Stomach smooth muscle (tissue), 2 donors: ENCODE data around the gene SLC25A24.
"Not testable (repeated sequence)": the region's sequence is repeated elsewhere in the genome, so short reads cannot be mapped to it uniquely, and the experiment has no call there.

Experiments
- H3K27ac ChIP-seq: one replicate; pipeline ENCODE4 v1.7.0; 2013; ENCODE audit warnings: mild to moderate bottlenecking, low read length, inconsistent platforms
- H3K27me3 ChIP-seq, 2 donors: one replicate each; pipeline ENCODE4 v1.7.0; 2013; ENCODE audit warnings: low read length in 2 of 2; ENCODE audit not compliant: insufficient read depth in 2 of 2, control insufficient read depth in 1 of 2
- H3K36me3 ChIP-seq, 2 donors: one replicate each; pipeline ENCODE4 v1.7.0; 2013; ENCODE audit warnings: low read length in 2 of 2; ENCODE audit not compliant: control insufficient read depth in 2 of 2, insufficient read depth in 2 of 2
- H3K4me1 ChIP-seq: one replicate; pipeline ENCODE4 v1.7.0; 2013; ENCODE audit warnings: low read length; ENCODE audit not compliant: control insufficient read depth, insufficient read depth
- H3K4me3 ChIP-seq, 2 donors: one replicate each; pipeline ENCODE4 v1.7.0; 2013; ENCODE audit warnings: low read length in 2 of 2
- H3K9ac ChIP-seq, 2 donors: one replicate each; pipeline ENCODE4 v1.7.0; 2013; ENCODE audit warnings: low read length in 2 of 2, mild to moderate bottlenecking in 1 of 2
- H3K9me3 ChIP-seq, 2 donors: one replicate each; pipeline ENCODE4 v1.7.0; 2013; ENCODE audit warnings: low read length in 2 of 2; ENCODE audit not compliant: control insufficient read depth in 2 of 2
- donor health status: healthy.
- donor health status: Pancreatic carcinoma.

The SLC25A24 gene

DNA sequence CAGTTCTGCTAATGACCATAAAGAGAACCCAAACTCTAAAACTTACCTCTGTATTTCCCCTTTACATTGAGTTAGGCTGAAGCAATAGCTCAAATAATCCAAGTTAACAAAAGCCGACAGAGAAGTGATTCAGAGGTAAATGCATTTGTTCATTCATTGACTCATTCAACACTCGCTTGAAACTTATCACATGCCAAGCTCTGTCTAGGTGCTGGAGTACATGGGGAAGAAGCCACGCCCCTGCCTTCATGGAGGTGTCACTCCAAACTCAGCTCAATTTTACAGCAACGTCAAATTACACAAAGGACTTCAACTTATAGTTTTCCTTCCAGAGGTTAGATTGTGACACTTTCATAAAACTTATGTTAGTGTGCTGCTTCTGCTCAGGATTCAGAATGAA is 45.8 kb downstream of the SLC25A24 start:
- Histone ChIP-seq H3K4me1 (no peaks in the 10 kb centered on the region), H3K9me3 (no peaks in the 10 kb centered on the region), H3K27me3 (no peaks in the 10 kb centered on the region), H3K4me3 (no peak overlapping the region), H3K9ac (no peak overlapping the region), H3K27ac (no peak overlapping the region), H3K36me3 (peaks cover 13 to 26% of the 10 kb centered on the region in 2 donors)

DNA sequence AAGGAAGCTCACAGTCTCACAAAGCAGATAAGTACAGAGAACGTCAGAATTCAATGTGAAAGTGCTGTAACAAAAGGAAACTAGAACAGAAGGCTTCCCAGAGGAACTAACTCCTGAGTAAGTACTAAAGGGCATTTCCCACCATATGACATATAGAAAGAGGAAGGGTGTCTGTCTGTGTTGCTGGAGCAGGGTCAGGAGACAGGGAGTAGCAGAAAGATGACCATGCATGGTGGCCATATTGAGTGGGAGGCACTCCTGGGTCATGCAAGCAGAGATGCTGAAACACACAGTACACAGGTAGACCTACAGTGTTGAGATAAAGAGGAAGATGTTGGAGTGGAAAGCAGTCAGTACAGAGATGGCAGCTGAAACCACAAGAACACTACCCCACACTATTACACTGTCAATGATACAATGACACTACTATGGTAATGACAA is 47.3 kb downstream of the SLC25A24 start:
- no peak overlapping the region for H3K9ac ChIP-seq
- no peaks in the 10 kb centered on the region for H3K4me1 ChIP-seq
- no peaks in the 10 kb centered on the region for H3K27me3 ChIP-seq
- H3K36me3 ChIP-seq = peaks cover 20 to 33% of the 10 kb centered on the region in 2 donors
- H3K27ac ChIP-seq = no peak overlapping the region
- no peak overlapping the region for H3K4me3 ChIP-seq
- H3K9me3 ChIP-seq = no peaks in the 10 kb centered on the region

DNA sequence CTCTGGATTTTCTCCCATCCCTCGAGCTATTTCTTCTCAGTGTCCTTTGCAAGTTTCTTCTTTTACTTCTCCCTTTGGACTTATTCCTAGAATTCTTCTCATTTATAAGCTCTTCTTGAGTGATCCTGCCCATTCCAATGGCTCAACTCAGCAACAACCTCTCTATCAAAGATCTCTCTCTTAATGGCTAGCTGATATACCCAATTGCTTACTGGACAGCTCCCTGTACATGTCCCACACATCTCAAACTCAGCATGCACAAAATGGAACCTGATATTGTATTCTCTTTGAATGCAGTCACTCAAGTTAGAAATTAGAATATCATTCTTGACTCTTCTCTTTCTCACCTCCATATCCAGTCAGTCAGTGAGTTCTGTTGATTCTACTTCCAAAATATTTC is 48.6 kb downstream of the SLC25A24 start:
- Histone ChIP-seq H3K4me1 (no peaks in the 10 kb centered on the region), H3K36me3 (peaks cover 23 to 28% of the 10 kb centered on the region in 2 donors), H3K27ac (no peak overlapping the region), H3K27me3 (no peaks in the 10 kb centered on the region), H3K9ac (no peak overlapping the region), H3K4me3 (no peak overlapping the region), H3K9me3 (no peaks in the 10 kb centered on the region)

DNA sequence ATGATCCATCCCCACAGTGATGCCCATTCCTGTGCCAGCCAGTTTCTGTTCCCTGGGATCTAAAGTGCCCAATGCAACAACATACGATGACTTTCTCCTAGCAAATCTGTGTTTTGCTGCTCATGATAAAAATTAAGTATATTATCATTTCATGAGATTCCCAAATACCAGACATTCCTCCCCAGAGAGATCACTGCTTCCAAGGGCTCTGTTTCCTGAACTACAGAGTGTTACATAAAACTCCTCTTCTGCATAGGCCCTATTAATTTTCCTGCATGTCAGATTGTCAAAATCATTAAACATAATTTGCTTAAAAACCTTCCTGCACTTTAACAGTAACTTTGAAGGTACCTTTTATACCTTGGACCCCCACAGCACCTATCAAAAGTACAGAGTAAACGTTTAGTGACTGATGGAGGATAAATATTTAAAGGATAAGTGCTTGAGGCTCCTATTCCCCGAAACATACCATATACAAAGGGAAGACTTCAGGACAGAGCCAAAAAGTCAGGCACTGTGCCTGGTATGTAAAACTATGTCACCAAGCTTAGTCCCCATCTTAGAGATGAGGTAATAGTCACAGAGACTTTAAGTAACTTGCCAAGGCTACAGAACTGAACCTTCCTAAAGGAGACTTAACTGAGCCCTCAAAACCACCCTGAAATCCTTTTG is 50.2 kb downstream of the SLC25A24 start:
- Histone ChIP-seq H3K4me1 (no peaks in the 10 kb centered on the region), H3K27ac (no peak overlapping the region), H3K4me3 (no peak overlapping the region), H3K36me3 (peaks cover 23 to 26% of the 10 kb centered on the region in 2 donors), H3K27me3 (no peaks in the 10 kb centered on the region), H3K9ac (no peak overlapping the region), H3K9me3 (no peaks in the 10 kb centered on the region)

DNA sequence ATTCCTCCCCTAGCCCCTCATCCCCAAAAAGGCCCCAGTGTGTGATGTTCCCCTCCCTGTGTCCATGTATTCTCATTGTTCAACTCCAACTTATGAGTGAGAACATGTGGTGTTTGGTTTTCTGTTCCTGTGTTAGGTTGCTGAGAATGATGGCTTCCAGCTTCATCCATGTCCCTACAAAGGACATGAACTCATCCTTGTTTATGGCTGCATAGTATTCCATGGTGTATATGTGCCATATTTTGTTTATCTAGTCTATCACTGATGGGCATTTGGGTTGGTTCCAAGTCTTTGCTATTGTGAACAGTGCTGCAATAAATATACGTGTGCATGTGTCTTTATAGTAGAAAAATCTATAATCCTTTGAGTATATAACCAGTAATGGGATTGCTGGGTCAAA is 55.6 kb downstream of the SLC25A24 start:
- H3K27ac ChIP-seq, H3K9me3 ChIP-seq, H3K27me3 ChIP-seq, H3K9ac ChIP-seq, H3K4me1 ChIP-seq, H3K4me3 ChIP-seq: not testable (repeated sequence)
- H3K36me3 ChIP-seq = peaks cover 15 to 18% of the 10 kb centered on the region in 2 donors

DNA sequence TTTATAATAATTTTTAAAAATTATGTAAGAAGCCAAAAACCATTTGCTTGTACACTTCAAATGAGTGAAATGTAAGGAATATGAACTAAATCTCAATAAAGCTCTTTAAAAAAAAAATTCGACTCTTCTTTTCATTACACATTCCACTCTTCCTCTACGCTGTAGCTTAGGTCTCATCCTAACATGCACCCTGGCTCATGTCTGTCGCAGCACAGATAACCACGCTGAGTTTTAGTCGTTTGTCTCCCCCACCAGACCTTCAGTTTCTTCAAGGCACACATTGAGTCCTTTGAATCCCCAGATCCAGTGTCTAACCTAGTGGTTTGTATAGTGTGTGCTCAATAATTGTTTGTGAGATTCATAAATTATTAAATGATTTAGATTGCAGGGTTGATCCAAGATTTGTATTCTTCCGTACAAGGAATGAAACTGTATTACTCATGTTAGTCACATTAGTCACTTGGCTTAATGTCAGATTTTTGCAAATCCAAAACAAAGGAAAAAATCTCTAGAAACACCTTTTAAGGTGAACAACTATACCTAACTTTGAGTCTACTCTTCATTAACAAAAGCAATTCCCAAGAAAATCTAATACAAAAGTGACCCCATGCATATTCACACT is 57.3 kb downstream of the SLC25A24 start:
- Histone ChIP-seq H3K9me3 (no peaks in the 10 kb centered on the region), H3K36me3 (peaks cover 14 to 20% of the 10 kb centered on the region in 2 donors), H3K4me3 (no peak overlapping the region), H3K27me3 (no peaks in the 10 kb centered on the region), H3K27ac (no peak overlapping the region), H3K4me1 (no peaks in the 10 kb centered on the region), H3K9ac (no peak overlapping the region)

DNA sequence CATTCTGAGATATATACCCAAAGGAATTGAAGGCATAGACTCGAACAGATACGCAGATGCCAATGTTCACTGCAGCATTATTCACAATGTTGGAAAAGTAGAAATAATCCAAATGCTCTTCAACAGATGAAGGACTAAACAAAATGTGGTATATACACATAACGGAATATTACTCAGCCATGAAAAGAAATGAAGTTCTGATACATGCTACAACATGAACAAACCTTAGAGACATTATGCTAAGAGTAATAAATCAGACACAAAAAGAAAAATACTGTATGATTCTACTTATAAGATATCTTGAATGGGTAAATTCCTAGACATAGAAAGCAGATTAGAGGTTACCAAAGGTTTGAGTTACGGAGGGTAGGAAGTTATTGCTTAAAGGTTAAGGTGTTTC is 57.9 kb downstream of the SLC25A24 start:
- no peaks in the 10 kb centered on the region for H3K9me3 ChIP-seq
- H3K4me3 ChIP-seq = no peak overlapping the region
- H3K36me3 ChIP-seq = peaks cover 14 to 23% of the 10 kb centered on the region in 2 donors

DNA sequence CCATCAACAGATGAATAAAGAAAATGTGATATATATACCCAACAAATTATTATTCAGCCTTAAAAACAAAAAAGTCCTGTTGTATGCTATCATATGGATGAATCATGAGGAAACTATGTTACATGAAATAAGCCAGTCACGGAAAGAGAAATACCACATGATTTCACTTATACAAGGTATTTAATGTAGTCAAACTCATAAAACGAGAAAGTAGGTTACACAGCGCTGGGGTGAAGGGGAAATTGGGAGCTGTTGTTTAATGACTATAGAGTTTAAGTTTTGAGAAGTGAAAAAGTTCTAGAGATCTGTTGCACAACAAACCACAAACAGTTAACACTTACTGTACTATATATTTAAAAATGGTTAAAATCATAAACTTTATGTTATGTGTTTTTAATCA is 58.5 kb downstream of the SLC25A24 start:
- H3K27ac ChIP-seq = no peak overlapping the region
- no peaks in the 10 kb centered on the region for H3K4me1 ChIP-seq
- H3K27me3 ChIP-seq = no peaks in the 10 kb centered on the region
- H3K9ac ChIP-seq = no peak overlapping the region
- H3K4me3 ChIP-seq = no peak overlapping the region
- peaks cover 16 to 26% of the 10 kb centered on the region in 2 donors for H3K36me3 ChIP-seq
- H3K9me3 ChIP-seq = no peaks in the 10 kb centered on the region

More for the DNA sequence above, 57.9 kb downstream of the SLC25A24 start:
- Histone ChIP-seq H3K27ac (no peak overlapping the region), H3K4me1 (no peaks in the 10 kb centered on the region), H3K27me3 (no peaks in the 10 kb centered on the region), H3K9ac (no peak overlapping the region)

DNA sequence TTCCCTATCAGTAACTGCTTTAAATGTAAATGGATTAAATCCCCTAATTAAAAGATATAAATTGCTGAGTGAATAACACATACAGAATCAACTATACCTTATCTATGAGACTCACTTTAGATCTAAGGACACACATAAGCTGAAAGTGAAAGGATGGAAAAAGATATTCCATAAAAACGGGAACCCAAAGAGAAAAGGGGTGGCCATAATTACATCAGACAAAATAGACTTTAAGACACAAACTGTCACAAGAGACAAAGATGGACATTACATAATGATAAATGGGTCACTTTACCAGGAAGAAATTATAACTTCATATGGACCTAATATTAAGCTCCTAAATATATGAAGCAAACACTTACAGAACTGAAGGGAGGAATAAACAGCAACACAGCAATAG is 59.2 kb downstream of the SLC25A24 start:
- Histone ChIP-seq H3K4me1 (no peaks in the 10 kb centered on the region), H3K27ac (no peak overlapping the region), H3K4me3 (no peak overlapping the region), H3K9me3 (no peaks in the 10 kb centered on the region), H3K9ac (no peak overlapping the region), H3K36me3 (peaks cover 16 to 30% of the 10 kb centered on the region in 2 donors), H3K27me3 (no peaks in the 10 kb centered on the region)

DNA sequence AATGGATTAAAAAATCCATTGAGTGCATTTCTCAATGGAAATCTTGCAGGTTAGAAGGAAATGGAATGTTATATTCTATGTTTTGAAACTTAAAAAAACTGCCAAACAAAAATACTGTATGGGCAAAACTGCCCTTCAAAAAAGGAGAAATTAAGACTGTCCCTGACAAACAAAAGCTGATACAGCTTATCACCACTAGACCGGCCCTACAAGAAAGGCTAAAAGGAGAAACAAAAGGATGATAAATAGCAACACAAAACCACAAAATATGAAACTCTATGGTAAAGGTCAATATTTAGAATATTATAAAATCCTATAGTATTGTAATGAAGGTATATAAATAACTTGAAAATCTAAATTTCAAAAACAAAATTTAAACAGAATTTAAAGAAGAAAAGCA is 60.0 kb downstream of the SLC25A24 start:
- H3K4me3 ChIP-seq = no peak overlapping the region
- H3K27ac ChIP-seq = no peak overlapping the region
- H3K9ac ChIP-seq = no peak overlapping the region
- H3K27me3 ChIP-seq = no peaks in the 10 kb centered on the region
- H3K9me3 ChIP-seq = no peaks in the 10 kb centered on the region
- peaks cover 16 to 33% of the 10 kb centered on the region in 2 donors for H3K36me3 ChIP-seq
- no peaks in the 10 kb centered on the region for H3K4me1 ChIP-seq

DNA sequence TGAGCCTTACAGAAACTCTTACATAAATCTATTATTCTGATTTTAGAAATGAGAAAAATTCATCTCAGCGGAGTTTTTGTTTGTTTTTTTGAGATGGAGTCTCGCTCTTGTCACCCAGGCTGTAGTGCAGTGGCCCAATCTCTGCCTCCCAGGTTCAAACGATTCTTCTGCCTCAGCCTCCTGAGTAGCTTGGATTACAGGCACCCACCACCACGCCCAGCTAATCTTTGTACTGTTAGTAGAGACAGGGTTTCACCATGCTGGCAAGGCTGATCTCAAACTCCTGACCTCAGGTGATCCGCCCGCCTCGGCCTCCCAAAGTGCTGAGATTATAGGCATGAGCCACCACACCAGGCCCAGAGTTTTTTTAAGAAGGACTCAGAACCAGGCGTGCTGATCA is 60.6 kb downstream of the SLC25A24 start:
- H3K4me3 ChIP-seq, H3K9ac ChIP-seq, H3K4me1 ChIP-seq, H3K27ac ChIP-seq, H3K27me3 ChIP-seq, H3K9me3 ChIP-seq: not testable (repeated sequence)
- H3K36me3 ChIP-seq = peaks cover 16 to 33% of the 10 kb centered on the region in 2 donors
